Anterior cingulate cortex (tissue), 58 donors: ENCODE data around the gene FBXL7.

ENCODE experiments used
- DNase-seq, 58 donors: peaks; one replicate each; lab custom pipeline; 2025; lab: John Stamatoyannopoulos, UW

Gene FBXL7

GRCh38 chr5:15959370-15960164 lies 459.6 kb downstream of the FBXL7 start:
- no peak for DNase-seq

GRCh38 chr5:15966066-15966640 lies 466.2 kb downstream of the FBXL7 start:
- DNase-seq = no peak

- no peak for DNase-seq
These were observed 466.7 kb downstream of the FBXL7 start for GRCh38 chr5:15966651-15967050.

GRCh38 chr5:15968993-15969392 lies 469.0 kb downstream of the FBXL7 start:
- no peak for DNase-seq

- no peak for DNase-seq
These were observed 477.9 kb downstream of the FBXL7 start for GRCh38 chr5:15977851-15978250.

GRCh38 chr5:15980835-15981234 lies 480.9 kb downstream of the FBXL7 start:
- DNase-seq = no peak

GRCh38 chr5:15983392-15983791 lies 483.4 kb downstream of the FBXL7 start:
- no peak for DNase-seq
